Testis (tissue), 3 donors: ENCODE measurements around the gene IL1RAPL2. TPM values are rescaled to one million over a fixed set of nuclear protein-coding genes. Genes with fewer than 3 reads are reported as not detected.

ENCODE experiments used
- DNase-seq: peaks from one replicate; pipeline ENCODE4 v3.0.0-alpha.2; 2019
- H3K27ac ChIP-seq, 2 donors: fragments of 200-600 bp; sonication (generic); one replicate each; pipeline ENCODE4 v1.5.1; 2019
- H3K27me3 ChIP-seq: fragments of 200-600 bp; sonication (generic); one replicate; pipeline ENCODE4 v1.5.1; 2019
- H3K36me3 ChIP-seq: fragments of 200-600 bp; sonication (generic); one replicate; pipeline ENCODE4 v1.5.1; 2017; ENCODE audit warnings: low read depth; ENCODE audit errors: missing control alignments
- H3K4me1 ChIP-seq: fragments of 200-600 bp; sonication (generic); one replicate; pipeline ENCODE4 v1.5.1; 2019
- H3K4me3 ChIP-seq, 2 donors: fragments of 200-600 bp; sonication (generic); one replicate each; pipeline ENCODE4 v1.5.1; 2017 to 2019
- H3K9me3 ChIP-seq: fragments of 200-600 bp; sonication (generic); one replicate; pipeline ENCODE4 v1.5.1; 2017
- CTCF ChIP-seq, 3 experiments: fragments of 450-650 bp in 2 of 3; fragments of 200-600 bp in 1 of 3; sonication (generic) in 1 of 3; IDR thresholded peaks; one replicate each; pipeline ENCODE4 v1.5.1; 2016 to 2019; ENCODE audit warnings: antibody characterized with exemption in 3 of 3, mild to moderate bottlenecking in 2 of 3, moderate library complexity in 1 of 3
- POLR2A ChIP-seq: fragments of 450-650 bp; IDR thresholded peaks from one replicate; pipeline ENCODE4 v1.6.1; 2017; ENCODE audit warnings: antibody characterized with exemption, mild to moderate bottlenecking, moderate library complexity
- WGBS, 2 donors: methylation state at CpG; one replicate each; pipeline ENCODE4 v1.1.5; 2018; 5-methylcytosine and 5-hydroxymethylcytosine counted together
- intact Hi-C: fragments of 100-400 bp; cut with DNase I; formaldehyde crosslinking; loops from one replicate; pipeline ENCODE4 v1.15.1; 2023; ENCODE audit warnings: low total_unique reads
- polyA plus RNA-seq: library from polyadenylated mRNA; stranded (reverse); fragments of 350-450 nt; fragmentation: Illumina TruSeq; extraction: RNeasy Lipid Tissue Mini Kit (QIAGEN cat#74804); gene quantifications from one replicate; pipeline ENCODE4 v1.2.3, GENCODE V29; 2014; ENCODE audit warnings: low read depth, low replicate concordance; ENCODE audit not compliant: insufficient read depth
- total RNA-seq, 2 donors: library from RNA; depleted of rRNA; stranded (reverse); fragments of >200 nt; gene quantifications; one replicate each; pipeline ENCODE4 v1.2.3, GENCODE V29; 2016

The IL1RAPL2 gene
- total and polyA plus RNA-seq, 3 donors from 2014 or later, result 0.47 to 1.3 (median 1.2) TPM

GRCh38 chrX:104961926-104962325 is 395.9 kb downstream of the IL1RAPL2 start:
- Histone ChIP-seq H3K27me3 (no peaks in the 10 kb centered on the region), H3K36me3 (no peaks in the 10 kb centered on the region), H3K4me1 (no peaks in the 10 kb centered on the region), H3K4me3 (no peak overlapping the region), H3K9me3 (no peaks in the 10 kb centered on the region), H3K27ac (no peak overlapping the region)
- no peak for TF ChIP-seq CTCF (IDR thresholded peaks at IDR 0.05)
- no peak for TF ChIP-seq POLR2A
- intact Hi-C loops, result no loop called here
- 70 to 100% methylated on average over 1 of the region's 1 CpG for WGBS, 2 donors
- DNase-seq, result no peak

- intact Hi-C loops, result no loop called here
- no peaks in the 10 kb centered on the region for H3K4me1 ChIP-seq
Measured at GRCh38 chrX:104968241-104968640, 402.2 kb downstream of the IL1RAPL2 start.

GRCh38 chrX:104972737-104973136 is 406.7 kb downstream of the IL1RAPL2 start:
- DNase-seq, result no peak
- H3K4me3 ChIP-seq, result no peak overlapping the region
- H3K27ac ChIP-seq, result no peak overlapping the region
- WGBS, 2 donors, result 45 to 47% methylated on average over 1 of the region's 1 CpG
- TF ChIP-seq POLR2A (no peak), CTCF (IDR thresholded peaks at IDR 0.05) (no peak)
- no peaks in the 10 kb centered on the region for H3K4me1 ChIP-seq
- H3K27me3 ChIP-seq, result no peaks in the 10 kb centered on the region
- H3K36me3 ChIP-seq, result no peaks in the 10 kb centered on the region
- no peaks in the 10 kb centered on the region for H3K9me3 ChIP-seq
- intact Hi-C loops, result no loop called here

More at GRCh38 chrX:104968241-104968640, 402.2 kb downstream of the IL1RAPL2 start:
- Histone ChIP-seq H3K27ac (no peak overlapping the region), H3K9me3 (no peaks in the 10 kb centered on the region), H3K36me3 (no peaks in the 10 kb centered on the region), H3K27me3 (no peaks in the 10 kb centered on the region), H3K4me3 (no peak overlapping the region)
- no peak for TF ChIP-seq POLR2A
- TF ChIP-seq CTCF (IDR thresholded peaks at IDR 0.05), result no peak
- no peak for DNase-seq

- Histone ChIP-seq H3K36me3 (no peaks in the 10 kb centered on the region), H3K27ac (no peak overlapping the region), H3K4me1 (no peaks in the 10 kb centered on the region), H3K9me3 (no peaks in the 10 kb centered on the region), H3K4me3 (no peak overlapping the region), H3K27me3 (no peaks in the 10 kb centered on the region)
- DNase-seq, result no peak
- TF ChIP-seq CTCF (IDR thresholded peaks at IDR 0.05), result no peak
- TF ChIP-seq POLR2A, result no peak
- intact Hi-C loops, result no loop called here
Measured at GRCh38 chrX:104987063-104987462, 421.1 kb downstream of the IL1RAPL2 start.

GRCh38 chrX:104988038-104988437 is 422.0 kb downstream of the IL1RAPL2 start:
- intact Hi-C loops, result no loop called here
- Histone ChIP-seq H3K27ac (no peak overlapping the region), H3K9me3 (no peaks in the 10 kb centered on the region), H3K4me1 (no peaks in the 10 kb centered on the region), H3K4me3 (no peak overlapping the region), H3K27me3 (no peaks in the 10 kb centered on the region), H3K36me3 (no peaks in the 10 kb centered on the region)
- no peak for DNase-seq
- no peak for TF ChIP-seq POLR2A
- TF ChIP-seq CTCF (IDR thresholded peaks at IDR 0.05), result no peak
